SU-DHL-6 (cell line): ENCODE measurements around the gene PRR27.

Experiments
- H2AFZ ChIP-seq: fragments of 200-600 bp; sonication (generic); 2 replicates; pipeline ENCODE4 v1.6.1; 2014; ENCODE audit warnings: low read depth, mild to moderate bottlenecking, moderate library complexity, mixed read lengths, antibody characterized with exemption, low read length; ENCODE audit not compliant: severe bottlenecking
- H3F3A ChIP-seq: fragments of 200-600 bp; shearing (Covaris generic); 2 replicates; pipeline ENCODE4 v1.6.0; 2016; ENCODE audit warnings: antibody characterized with exemption, mild to moderate bottlenecking; ENCODE audit not compliant: insufficient read depth
- H3K27ac ChIP-seq: fragments of 200-600 bp; sonication (generic); 2 replicates; pipeline ENCODE4 v1.5.1; 2016; ENCODE audit warnings: low read depth, mild to moderate bottlenecking, low read length, moderate library complexity, mixed read lengths
- H3K27me3 ChIP-seq: fragments of 200-600 bp; sonication (generic), shearing (Covaris generic); 2 replicates; pipeline ENCODE4 v1.6.0; 2014; ENCODE audit warnings: mild to moderate bottlenecking, low read length
- H3K36me3 ChIP-seq: fragments of 200-600 bp; sonication (generic); 2 replicates; pipeline ENCODE4 v1.6.1; 2014; ENCODE audit warnings: mild to moderate bottlenecking, low read length, mixed read lengths
- H3K4me2 ChIP-seq: fragments of 300-600, 200-600 bp; shearing (Covaris generic), sonication (generic); 2 replicates; pipeline ENCODE4 v1.6.0; 2014; ENCODE audit warnings: low read length, low read depth, mild to moderate bottlenecking; ENCODE audit not compliant: poor library complexity, severe bottlenecking
- H3K4me3 ChIP-seq: fragments of 200-600 bp; sonication (generic); 2 replicates; pipeline ENCODE4 v1.5.1; 2014; ENCODE audit warnings: antibody characterized with exemption, low read length, mild to moderate bottlenecking, mixed read lengths; ENCODE audit not compliant: insufficient read depth, poor library complexity, severe bottlenecking
- H3K79me2 ChIP-seq: fragments of 200-600 bp; sonication (generic); 2 replicates; pipeline ENCODE4 v1.6.1; 2014; ENCODE audit warnings: mild to moderate bottlenecking, low read length, moderate library complexity; ENCODE audit not compliant: insufficient read depth
- H3K9ac ChIP-seq: fragments of 200-600 bp; sonication (generic); 2 replicates; pipeline ENCODE4 v1.7.0; 2014; ENCODE audit warnings: mild to moderate bottlenecking, low read length
- H3K9me2 ChIP-seq: fragments of 200-600 bp; sonication (generic); replicated peaks from 2 replicates; pipeline ENCODE4 v1.6.1; 2014; ENCODE audit warnings: low read length; ENCODE audit not compliant: insufficient read depth
- H3K9me3 ChIP-seq: fragments of 200-600 bp; sonication (generic); 2 replicates; pipeline ENCODE4 v1.6.1; 2014; ENCODE audit warnings: low read length, mixed read lengths; ENCODE audit not compliant: insufficient read depth
- H4K20me1 ChIP-seq: fragments of 200-600 bp; sonication (generic); 2 replicates; pipeline ENCODE4 v1.6.1; 2014; ENCODE audit warnings: low read depth, mild to moderate bottlenecking, antibody characterized with exemption, low read length, moderate library complexity, mixed read lengths
- CTCF ChIP-seq: fragments of 200-600 bp; sonication (generic); IDR thresholded peaks from one replicate; pipeline ENCODE4 v1.5.1; 2017; ENCODE audit warnings: antibody characterized with exemption, mild to moderate bottlenecking, low read length, moderate library complexity; ENCODE audit not compliant: insufficient read depth, poor library complexity, severe bottlenecking
- EZH2phosphoT487 ChIP-seq: fragments of 200-600 bp; sonication (generic), shearing (Covaris generic); conservative IDR thresholded peaks from 2 replicates; pipeline ENCODE4 v1.6.1; 2018; ENCODE audit warnings: mild to moderate bottlenecking, antibody characterized with exemption, low read length, moderate library complexity, mixed read lengths

Gene PRR27

GRCh38 chr4:70153937-70154336, at the start of gene PRR27:
Gene PRR27 (plus strand): TSS chr4:70154237. CDS start chr4:70154376, 139 bp downstream.
- H2AFZ ChIP-seq, result no peak within 1 kb of the TSS
- H3K9ac ChIP-seq, result no peak within 1 kb of the TSS

GRCh38 chr4:70110917-70111316, 43.1 kb upstream of the PRR27 start:
- Histone ChIP-seq H3K9me3 (no peaks in the 10 kb centered on the region), H2AFZ (no peak overlapping the region), H3K27me3 (no peaks in the 10 kb centered on the region), H4K20me1 (no peaks in the 10 kb centered on the region), H3K4me3 (no peak overlapping the region), H3F3A (no peaks in the 10 kb centered on the region), H3K36me3 (no peaks in the 10 kb centered on the region), H3K79me2 (no peaks in the 10 kb centered on the region), H3K9ac (no peak overlapping the region), H3K9me2 (no peaks in the 10 kb centered on the region), H3K27ac (no peak overlapping the region), H3K4me2 (no peak overlapping the region)
- no peak for TF ChIP-seq EZH2phosphoT487
- TF ChIP-seq CTCF, result no peak

More at GRCh38 chr4:70153937-70154336, at the start of gene PRR27:
- H3K9me2 ChIP-seq, result no peaks in the 10 kb centered on the region
- H3K27me3 ChIP-seq, result no peaks in the 10 kb centered on the region
- no peaks in the 10 kb centered on the region for H3K36me3 ChIP-seq
- no peak within 1 kb of the TSS for H3K27ac ChIP-seq
- H3K4me2 ChIP-seq, result no peak within 1 kb of the TSS
- H3K9me3 ChIP-seq, result no peaks in the 10 kb centered on the region
- H3K79me2 ChIP-seq, result no peaks in the 10 kb centered on the region
- H3F3A ChIP-seq, result no peaks in the 10 kb centered on the region
- H4K20me1 ChIP-seq, result no peaks in the 10 kb centered on the region
- no peak within 1 kb of the TSS for H3K4me3 ChIP-seq
- TF ChIP-seq EZH2phosphoT487 (no peak), CTCF (no peak)

GRCh38 chr4:70113656-70114055, 40.4 kb upstream of the PRR27 start:
- no peaks in the 10 kb centered on the region for H3K9me2 ChIP-seq
- no peaks in the 10 kb centered on the region for H3K79me2 ChIP-seq
- H3K27ac ChIP-seq, result no peak overlapping the region
- H2AFZ ChIP-seq, result no peak overlapping the region
- H4K20me1 ChIP-seq, result no peaks in the 10 kb centered on the region
- H3K36me3 ChIP-seq, result no peaks in the 10 kb centered on the region
- TF ChIP-seq CTCF (no peak), EZH2phosphoT487 (no peak)
- H3K27me3 ChIP-seq, result no peaks in the 10 kb centered on the region
- no peak overlapping the region for H3K4me2 ChIP-seq
- H3K9ac ChIP-seq, result no peak overlapping the region
- H3F3A ChIP-seq, result no peaks in the 10 kb centered on the region
- H3K4me3 ChIP-seq, result no peak overlapping the region
- no peaks in the 10 kb centered on the region for H3K9me3 ChIP-seq
